ENCODE measurements around the gene IL1RAPL2. TPM values are rescaled to one million over a fixed set of nuclear protein-coding genes. Genes with fewer than 3 reads are reported as not detected.

Gene IL1RAPL2
- total and polyA plus RNA-seq, 2 donors (not counting 3 experiments of a cell fraction or from before 2014, with no cell fraction given): not detected

GRCh38 chrX:105167233-105167632 lies 601.2 kb downstream of the IL1RAPL2 start:
- dilution Hi-C loops (cut with MboI; ENCODE audit: extremely low pct_ligation_motif_present, low sequenced_read_pairs): no loop called here
- TF ChIP-seq GATA2 (IDR thresholded peaks at IDR 0.05; ENCODE audit: insufficient read depth, insufficient read length, low read depth, low read length) (no peak), FOS (IDR thresholded peaks at IDR 0.05; ENCODE audit: borderline replicate concordance, insufficient read depth, low read length) (no peak), EZH2 (IDR thresholded peaks at IDR 0.05; ENCODE audit: borderline replicate concordance, low read depth, low read length, severe bottlenecking) (no peak), POLR2AphosphoS5 (IDR thresholded peaks at IDR 0.05; ENCODE audit: insufficient read depth, low read depth, low read length) (no peak), CTCF (IDR thresholded peaks at IDR 0.05; ENCODE audit: extremely low read depth in 1 of 2, insufficient read depth in 1 of 2, low read depth in 1 of 2, low read length in 2 of 2) (no peak), JUN (IDR thresholded peaks at IDR 0.05; ENCODE audit: borderline replicate concordance, insufficient read depth, insufficient read length, low read depth) (no peak), MYC (IDR thresholded peaks at IDR 0.05; ENCODE audit: low read depth, low read length) (no peak), POLR2A (IDR thresholded peaks at IDR 0.05; ENCODE audit: low read depth, low read length) (no peak)
- TF ChIP-seq, protein P1, sequence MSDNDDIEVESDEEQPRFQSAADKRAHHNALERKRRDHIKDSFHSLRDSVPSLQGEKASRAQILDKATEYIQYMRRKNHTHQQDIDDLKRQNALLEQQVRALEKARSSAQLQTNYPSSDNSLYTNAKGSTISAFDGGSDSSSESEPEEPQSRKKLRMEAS (IDR thresholded peaks at IDR 0.05; ENCODE audit: insufficient read depth, insufficient read length): no peak
- intact Hi-C loops (cut with micrococcal nuclease): no loop called here
- Histone ChIP-seq H4K20me1 (replicated peaks; ENCODE audit: control insufficient read depth, extremely low read depth, insufficient read depth, low read length) (no peaks in the 10 kb centered on the region), H2AFZ (ENCODE audit: low read depth, low read length) (no peak overlapping the region), H3K79me2 (ENCODE audit: control insufficient read depth, insufficient read depth, low read length) (no peaks in the 10 kb centered on the region), H3K27me3 (ENCODE audit: control insufficient read depth in 2 of 2, insufficient read depth in 2 of 2, low read length in 2 of 2) (no peaks in the 10 kb centered on the region), H3K4me3 (replicated peaks in 1 of 3; ENCODE audit: insufficient read depth in 1 of 3, low read depth in 1 of 3, low read length in 3 of 3) (no peak overlapping the region), H3K4me2 (ENCODE audit: insufficient read depth, low read length) (no peak overlapping the region), H3K9me1 (replicated peaks; ENCODE audit: control insufficient read depth, extremely low read depth, insufficient read depth, low read length) (no peaks in the 10 kb centered on the region), H3K9me3 (replicated peaks; ENCODE audit: control insufficient read depth, insufficient read depth, low read length) (no peaks in the 10 kb centered on the region), H3K27ac (ENCODE audit: insufficient read depth, low read depth, low read length) (no peak overlapping the region), H3K9ac (replicated peaks; ENCODE audit: extremely low read depth, insufficient read depth, low read length) (no peak overlapping the region), H3K36me3 (ENCODE audit: control insufficient read depth in 2 of 2, extremely low read depth in 1 of 2, insufficient read depth in 2 of 2, low read length in 2 of 2) (no peaks in the 10 kb centered on the region), H3K4me1 (ENCODE audit: control insufficient read depth, extremely low read depth, insufficient read depth, low read length) (no peaks in the 10 kb centered on the region)
- FAIRE-seq: no peak
- no peak for DNase-seq (ENCODE audit: low read depth, low spot score)
- ChIA-PET POLR2A (no interaction called here), CTCF (no interaction called here)
- no TSS peak for BruUV-seq (replicated peaks)
